OCI-LY1 (cell line): ENCODE measurements around the gene SH2D5.

ENCODE experiments used
- CTCF ChIP-seq: fragments of 200-600 bp; sonication (generic), shearing (Covaris generic); IDR thresholded peaks from 2 replicates; pipeline ENCODE4 v1.5.1; 2017; ENCODE audit warnings: mild to moderate bottlenecking, antibody characterized with exemption, low read length, moderate library complexity, mixed read lengths
- EZH2 ChIP-seq: fragments of 200-600 bp; sonication (generic), shearing (Covaris generic); IDR thresholded peaks from 2 replicates; pipeline ENCODE4 v1.8.0; 2017; ENCODE audit warnings: borderline replicate concordance, mixed run types, mild to moderate bottlenecking, antibody characterized with exemption, low read length, moderate library complexity, mixed read lengths

- TF ChIP-seq CTCF (no peak), EZH2 (no peak)
Measured at GRCh38 chr1:20728371-20729154, 3.9 kb downstream of the SH2D5 start.
